Esophagus (tissue), 2 donors: ENCODE data around the gene PHF14. TPM values are rescaled to one million over a fixed set of nuclear protein-coding genes. Genes with fewer than 3 reads are reported as not detected.

Experiments
- H3K27ac ChIP-seq, 2 donors: one replicate each; pipeline ENCODE4 v1.5.1; 2013; ENCODE audit warnings: low read depth in 2 of 2, mild to moderate bottlenecking in 2 of 2, inconsistent platforms in 1 of 2, low read length in 1 of 2, moderate library complexity in 1 of 2
- H3K27me3 ChIP-seq, 2 donors: one replicate each; pipeline ENCODE4 v1.6.1; 2013; ENCODE audit warnings: low read length in 2 of 2, control low read depth in 1 of 2, mild to moderate bottlenecking in 1 of 2; ENCODE audit not compliant: insufficient read depth in 2 of 2, control insufficient read depth in 1 of 2
- H3K36me3 ChIP-seq, 2 donors: one replicate each; pipeline ENCODE4 v1.6.1; 2013; ENCODE audit warnings: low read length in 1 of 2; ENCODE audit not compliant: control insufficient read depth in 2 of 2, insufficient read depth in 2 of 2
- H3K4me1 ChIP-seq, 2 donors: one replicate each; pipeline ENCODE4 v1.6.1; 2013; ENCODE audit warnings: low read length in 1 of 2; ENCODE audit not compliant: control insufficient read depth in 2 of 2, insufficient read depth in 2 of 2
- H3K4me3 ChIP-seq, 2 donors: one replicate each; pipeline ENCODE4 v1.5.1; 2013; ENCODE audit warnings: low read length in 2 of 2, mild to moderate bottlenecking in 2 of 2, low read depth in 1 of 2, moderate library complexity in 1 of 2
- H3K9me3 ChIP-seq, 2 donors: one replicate each; pipeline ENCODE4 v1.6.1; 2013; ENCODE audit warnings: mild to moderate bottlenecking in 2 of 2, low read depth in 1 of 2, low read length in 1 of 2, moderate library complexity in 1 of 2; ENCODE audit not compliant: control insufficient read depth in 2 of 2, insufficient read depth in 1 of 2
- WGBS, 2 donors: extraction: QIAGEN DNeasy Blood & Tissue Kit; methylation state at CpG; one replicate each; pipeline ENCODE4 v1.1.7; 2013; 5-methylcytosine and 5-hydroxymethylcytosine counted together
- polyA plus RNA-seq, 2 donors: library from polyadenylated mRNA; stranded (reverse); fragments of 200-250 nt; gene quantifications; one replicate each; pipeline ENCODE4 v1.2.3, GENCODE V29; 2013
- donor health status: healthy with polysubstance abuse.
- donor health status: Bipolar disorder and iron deficiency.

Gene PHF14
- polyA plus RNA-seq, 2 donors = 10.2 to 18.0 TPM

DNA sequence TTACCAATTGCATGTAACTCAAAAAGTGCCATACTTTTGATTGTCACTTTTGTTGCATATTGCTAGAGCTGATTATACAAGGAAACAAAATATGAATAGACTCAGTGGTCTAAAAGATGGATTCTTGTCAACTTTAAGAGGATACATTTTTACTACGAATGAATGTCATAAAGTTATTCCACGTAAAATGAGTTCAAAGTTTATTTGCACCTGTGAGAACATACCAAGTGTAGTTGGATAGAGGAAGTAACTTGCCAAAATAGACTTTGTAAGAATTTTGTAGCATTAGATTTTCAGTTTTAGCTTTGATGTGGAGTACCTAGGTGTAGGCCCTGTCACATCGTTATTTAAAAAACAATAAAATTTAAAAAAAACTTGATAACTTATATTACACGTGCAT is 106.2 kb downstream of the PHF14 start:
- Histone ChIP-seq H3K9me3 (no peaks in the 10 kb centered on the region), H3K4me1 (no peaks in the 10 kb centered on the region), H3K36me3 (no peaks in the 10 kb centered on the region), H3K27ac (no peak overlapping the region), H3K27me3 (no peaks in the 10 kb centered on the region), H3K4me3 (no peak overlapping the region)
- WGBS, 2 donors = 88 to 97% methylated on average over 4 of the region's 4 CpGs

DNA sequence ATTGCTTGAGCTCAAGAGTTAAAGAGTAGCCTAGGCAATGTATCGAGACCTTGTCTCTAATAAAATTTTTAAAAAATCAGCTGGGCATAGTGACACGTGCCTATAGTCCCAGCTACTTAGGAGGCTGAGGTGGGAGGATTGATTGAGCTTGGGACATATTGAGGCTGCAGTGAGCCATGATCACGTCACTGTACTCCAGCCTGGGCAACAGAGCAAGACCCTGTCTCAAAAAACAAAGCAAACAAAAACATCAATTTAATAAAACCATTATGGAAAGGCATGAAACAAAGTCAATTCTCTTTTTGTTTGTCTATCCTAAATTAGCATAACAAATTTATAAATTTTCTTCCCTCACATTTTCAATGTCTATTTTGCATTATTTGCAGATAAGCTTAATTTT is 108.4 kb downstream of the PHF14 start:
- Histone ChIP-seq H3K4me3 (no peak overlapping the region), H3K27ac (no peak overlapping the region), H3K36me3 (no peaks in the 10 kb centered on the region), H3K9me3 (no peaks in the 10 kb centered on the region), H3K4me1 (no peaks in the 10 kb centered on the region), H3K27me3 (no peaks in the 10 kb centered on the region)
- WGBS, 2 donors = 96 to 100% methylated on average over 3 of the region's 3 CpGs

DNA sequence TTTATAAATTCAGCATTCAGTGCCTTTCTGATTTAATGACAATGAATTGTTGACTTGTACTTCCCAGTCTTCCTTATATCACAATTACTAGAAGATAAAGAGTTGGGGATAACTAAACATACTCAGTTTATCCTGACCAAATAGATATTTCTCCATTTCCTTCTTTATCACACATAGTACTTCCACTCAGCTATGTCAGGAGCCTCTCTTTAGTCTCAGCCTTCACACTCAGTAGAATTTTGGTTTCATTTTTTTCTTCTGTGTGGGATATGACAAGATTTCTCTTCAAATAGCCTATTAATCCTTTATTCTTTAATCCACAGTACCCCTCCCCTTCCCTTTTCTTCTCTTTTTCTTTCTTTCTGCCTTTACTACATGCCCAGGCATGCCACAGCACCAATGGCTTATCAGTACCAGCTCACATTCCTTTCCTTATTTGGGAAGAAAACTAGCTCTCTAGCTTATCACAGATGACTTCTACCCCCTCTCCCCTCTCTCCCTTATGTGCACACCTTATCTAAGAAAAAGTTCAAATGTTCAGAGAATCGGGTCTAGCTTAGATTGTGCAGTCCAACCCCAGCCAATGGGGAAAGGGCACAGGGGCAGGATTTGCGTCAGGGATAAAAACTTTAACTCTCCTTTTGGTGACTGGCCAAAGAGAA is 109.0 kb downstream of the PHF14 start:
- Histone ChIP-seq H3K36me3 (no peaks in the 10 kb centered on the region), H3K4me3 (no peak overlapping the region), H3K27me3 (no peaks in the 10 kb centered on the region), H3K9me3 (no peaks in the 10 kb centered on the region), H3K27ac (no peak overlapping the region), H3K4me1 (no peaks in the 10 kb centered on the region)
- WGBS, 2 donors = 79 to 83% methylated on average over 2 of the region's 2 CpGs

DNA sequence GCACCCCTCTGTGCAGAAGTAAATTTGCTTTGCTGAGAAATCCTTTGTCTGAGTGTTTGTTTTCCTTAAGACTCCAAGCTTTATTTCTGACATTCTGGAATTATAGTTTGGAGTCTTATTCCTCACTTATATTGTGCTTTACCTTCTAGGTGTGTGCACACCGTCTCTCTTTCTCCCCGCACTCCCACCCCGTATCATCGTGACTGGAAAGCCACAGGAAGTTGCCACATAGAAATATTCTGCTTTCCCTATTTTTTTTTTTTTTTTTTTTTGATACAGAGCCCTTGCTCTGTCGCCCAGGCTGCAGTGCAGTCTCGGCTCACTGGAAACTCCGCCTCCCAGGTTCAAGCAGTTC is 109.5 kb downstream of the PHF14 start:
- Histone ChIP-seq H3K36me3 (no peaks in the 10 kb centered on the region), H3K4me1 (no peaks in the 10 kb centered on the region), H3K9me3 (no peaks in the 10 kb centered on the region), H3K27me3 (no peaks in the 10 kb centered on the region), H3K27ac (no peak overlapping the region), H3K4me3 (no peak overlapping the region)
- WGBS, 2 donors = 88 to 97% methylated on average over 7 of the region's 7 CpGs

DNA sequence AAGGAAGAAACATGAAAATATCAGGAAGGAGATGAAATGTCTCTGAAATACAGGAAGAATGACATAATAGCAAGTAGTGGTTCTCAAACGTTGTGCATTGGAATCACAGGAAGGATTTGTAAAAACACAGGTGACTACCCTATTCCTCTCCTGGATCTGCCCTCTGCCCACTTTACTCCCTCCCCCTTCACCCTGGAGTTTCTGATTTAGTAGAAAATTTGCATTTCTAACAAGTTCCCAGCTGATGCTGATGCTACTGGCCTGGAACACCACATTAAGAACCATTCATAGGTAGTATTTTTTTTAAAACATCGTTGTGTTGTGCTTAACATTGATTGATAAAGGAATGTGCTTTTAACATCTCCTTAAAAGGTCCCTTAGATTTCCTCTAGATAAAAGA is 130.9 kb downstream of the PHF14 start:
- H3K4me1 ChIP-seq = no peaks in the 10 kb centered on the region
- no peaks in the 10 kb centered on the region for H3K36me3 ChIP-seq
- no peak overlapping the region for H3K27ac ChIP-seq
- no peaks in the 10 kb centered on the region for H3K9me3 ChIP-seq
- no peaks in the 10 kb centered on the region for H3K27me3 ChIP-seq
- H3K4me3 ChIP-seq = no peak overlapping the region
- 52 to 67% methylated on average over 2 of the region's 2 CpGs for WGBS, 2 donors

DNA sequence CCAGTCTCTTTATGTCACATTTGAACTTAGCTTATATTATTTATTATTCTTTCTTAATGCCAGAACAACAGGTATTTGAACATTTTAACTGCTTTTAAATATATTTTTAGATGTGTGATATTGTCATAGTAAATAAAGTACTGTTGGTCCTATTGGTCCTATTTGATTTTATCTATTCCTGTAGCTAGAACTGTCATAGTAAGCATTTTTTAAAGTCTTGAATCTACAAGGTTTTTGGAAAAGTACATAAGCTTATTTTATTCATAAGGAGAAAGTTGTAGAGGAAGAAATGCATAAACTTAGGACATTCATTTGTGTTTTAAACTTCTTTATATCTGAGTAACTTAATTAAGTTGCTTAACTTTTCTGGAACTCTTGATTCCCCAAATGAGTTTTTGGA is 136.0 kb downstream of the PHF14 start:
- Histone ChIP-seq H3K9me3 (no peaks in the 10 kb centered on the region), H3K27ac (no peak overlapping the region), H3K4me3 (no peak overlapping the region), H3K36me3 (no peaks in the 10 kb centered on the region), H3K4me1 (no peaks in the 10 kb centered on the region), H3K27me3 (no peaks in the 10 kb centered on the region)

DNA sequence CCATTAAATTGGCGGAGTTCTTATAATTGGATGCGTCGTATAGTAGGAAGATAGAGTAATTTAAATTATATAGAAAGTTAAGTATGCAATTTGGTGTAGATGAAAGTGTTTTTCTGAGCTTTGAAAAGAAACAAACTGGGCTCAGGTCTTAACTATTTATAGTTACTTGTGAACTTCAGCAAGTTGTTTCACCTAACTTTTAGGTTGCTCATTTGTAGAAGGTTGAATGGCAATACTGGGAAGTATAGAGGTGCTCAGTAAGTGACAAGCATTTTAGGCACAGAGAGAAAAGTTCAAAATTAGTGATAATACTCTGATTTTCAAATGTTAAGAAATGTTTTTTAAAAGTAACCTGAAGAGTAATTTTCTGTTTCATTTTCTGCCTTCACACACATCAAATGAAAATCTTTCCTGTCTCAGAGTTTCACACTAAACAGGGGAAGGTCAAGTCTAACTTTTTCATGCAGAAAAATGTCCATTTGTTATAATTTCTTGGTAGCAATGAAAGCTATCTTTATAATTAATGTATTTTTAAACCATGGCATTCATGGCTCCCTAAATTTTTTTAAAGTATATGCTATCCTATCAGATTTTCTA is 146.5 kb downstream of the PHF14 start:
- no peak overlapping the region for H3K27ac ChIP-seq
- no peak overlapping the region for H3K4me3 ChIP-seq
- no peaks in the 10 kb centered on the region for H3K36me3 ChIP-seq
- H3K27me3 ChIP-seq = no peaks in the 10 kb centered on the region
- H3K9me3 ChIP-seq = no peaks in the 10 kb centered on the region
- H3K4me1 ChIP-seq = no peaks in the 10 kb centered on the region
- 98 to 99% methylated on average over 3 of the region's 3 CpGs for whole genome bisulfite sequencing, 2 donors

DNA sequence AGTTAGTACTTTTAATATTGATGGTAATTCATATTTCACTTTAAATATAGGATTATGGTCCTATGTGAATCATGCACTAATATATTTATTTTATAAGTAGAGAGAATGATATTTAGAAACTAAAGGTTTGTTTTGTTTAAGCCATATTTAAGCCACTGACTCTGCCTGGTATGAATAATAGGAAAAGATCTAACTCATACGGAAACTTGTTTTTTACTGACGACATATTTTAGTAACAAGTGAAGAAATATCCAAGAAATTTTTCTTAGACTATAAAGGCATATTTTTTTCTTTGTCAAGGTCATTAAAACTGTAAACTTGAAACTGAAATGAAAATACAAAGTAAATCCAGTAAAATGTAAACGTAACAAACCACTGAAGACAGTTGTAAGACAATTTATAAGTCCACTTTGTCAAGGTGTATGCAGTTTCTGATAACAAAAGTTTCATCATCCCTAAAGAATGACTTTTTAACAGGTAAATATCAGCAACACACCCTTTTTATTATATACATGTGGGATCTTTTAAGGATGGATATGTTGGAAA is 147.1 kb downstream of the PHF14 start:
- H3K27ac ChIP-seq = no peak overlapping the region
- no peaks in the 10 kb centered on the region for H3K27me3 ChIP-seq
- no peaks in the 10 kb centered on the region for H3K4me1 ChIP-seq
- no peaks in the 10 kb centered on the region for H3K36me3 ChIP-seq
- H3K9me3 ChIP-seq = no peaks in the 10 kb centered on the region
- H3K4me3 ChIP-seq = no peak overlapping the region
- 80 to 83% methylated on average over 3 of the region's 3 CpGs for WGBS, 2 donors

DNA sequence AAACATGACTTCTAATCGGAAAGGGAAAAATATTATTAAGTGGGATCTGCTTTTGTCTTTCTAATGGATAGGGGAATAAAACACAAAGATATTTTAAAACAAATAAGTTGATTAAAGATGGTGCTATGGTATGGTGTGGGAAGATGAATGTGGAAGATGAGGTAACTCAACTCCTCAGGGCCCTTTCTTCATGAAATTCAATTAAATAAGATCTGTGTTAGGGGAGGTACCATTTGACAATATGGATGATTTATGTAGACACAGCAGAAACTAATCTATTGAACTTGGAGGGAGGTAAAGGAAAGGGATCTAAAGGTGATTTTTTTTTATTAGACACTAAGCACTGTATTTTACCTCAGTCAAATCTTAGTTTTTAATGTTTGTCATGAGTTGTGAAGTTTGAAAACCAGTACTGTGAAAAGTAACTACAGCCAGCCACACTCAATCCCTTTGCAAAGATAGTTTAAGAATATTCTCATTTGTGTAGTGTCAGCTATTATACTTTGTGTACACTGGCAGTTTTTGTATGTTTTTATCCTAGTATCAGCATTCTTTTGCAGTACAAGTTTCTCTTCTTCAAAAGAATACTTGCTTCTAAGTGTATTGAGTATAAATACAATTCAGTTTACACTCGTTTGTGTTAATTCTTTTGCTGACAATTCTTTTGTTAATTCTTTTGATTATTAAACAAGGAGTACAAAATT is 151.3 kb downstream of the PHF14 start:
- no peaks in the 10 kb centered on the region for H3K36me3 ChIP-seq
- H3K4me3 ChIP-seq = no peak overlapping the region
- H3K27ac ChIP-seq = no peak overlapping the region
- H3K4me1 ChIP-seq = no peaks in the 10 kb centered on the region
- 84% methylated on average over 2 of the region's 2 CpGs for WGBS, 2 donors
- no peaks in the 10 kb centered on the region for H3K27me3 ChIP-seq
- no peaks in the 10 kb centered on the region for H3K9me3 ChIP-seq
